BE2C (cell line): ENCODE measurements around the gene CDNF.

ENCODE experiments used
- DNase-seq: peaks from one replicate; pipeline ENCODE4 v3.0.0-alpha.2; 2020
- H3K27me3 ChIP-seq: fragments of 250-450 bp; sonication (Bioruptor Pico); 2 replicates; pipeline ENCODE4 v1.5.1; 2020; ENCODE audit warnings: mild to moderate bottlenecking
- H3K36me3 ChIP-seq: fragments of 250-450 bp; sonication (Bioruptor Pico); 2 replicates; pipeline ENCODE4 v1.5.1; 2020; ENCODE audit warnings: mild to moderate bottlenecking
- H3K4me1 ChIP-seq: fragments of 250-450 bp; sonication (Bioruptor Pico); 2 replicates; pipeline ENCODE4 v1.5.1; 2020
- H3K4me3 ChIP-seq: 2 replicates; pipeline ENCODE4 v1.5.1; 2011; ENCODE audit warnings: low read depth, low read length
- H3K9me3 ChIP-seq: fragments of 250-450 bp; sonication (Bioruptor Pico); 2 replicates; pipeline ENCODE4 v1.5.1; 2020
- CTCF ChIP-seq: IDR thresholded peaks from 2 replicates; pipeline ENCODE4 v1.5.1; 2012; ENCODE audit warnings: mild to moderate bottlenecking, low read depth, low read length

The CDNF gene

GRCh38 chr10:14784459-14785055 is 53.3 kb downstream of the CDNF start:
- DNase-seq, result no peak
- Histone ChIP-seq H3K9me3 (no peaks in the 10 kb centered on the region), H3K27me3 (no peaks in the 10 kb centered on the region), H3K4me1 (no peaks in the 10 kb centered on the region), H3K4me3 (no peak overlapping the region), H3K36me3 (no peaks in the 10 kb centered on the region)
- TF ChIP-seq CTCF, result no peak

- no peaks in the 10 kb centered on the region for H3K36me3 ChIP-seq
- H3K9me3 ChIP-seq, result no peaks in the 10 kb centered on the region
- no peak for DNase-seq
- H3K4me1 ChIP-seq, result no peaks in the 10 kb centered on the region
- no peaks in the 10 kb centered on the region for H3K27me3 ChIP-seq
- TF ChIP-seq CTCF, result no peak
- H3K4me3 ChIP-seq, result no peak overlapping the region
Measured at GRCh38 chr10:14782691-14783363, 55.0 kb downstream of the CDNF start.

GRCh38 chr10:14781763-14782162 is 56.1 kb downstream of the CDNF start:
- no peak for DNase-seq
- no peaks in the 10 kb centered on the region for H3K27me3 ChIP-seq
- TF ChIP-seq CTCF, result no peak
- no peaks in the 10 kb centered on the region for H3K36me3 ChIP-seq
- no peaks in the 10 kb centered on the region for H3K9me3 ChIP-seq
- H3K4me1 ChIP-seq, result no peaks in the 10 kb centered on the region
- H3K4me3 ChIP-seq, result no peak overlapping the region

GRCh38 chr10:14779001-14779651 is 58.7 kb downstream of the CDNF start:
- Histone ChIP-seq H3K4me3 (no peak overlapping the region), H3K4me1 (no peaks in the 10 kb centered on the region), H3K27me3 (no peaks in the 10 kb centered on the region), H3K9me3 (no peaks in the 10 kb centered on the region), H3K36me3 (no peaks in the 10 kb centered on the region)
- DNase-seq, result no peak
- TF ChIP-seq CTCF, result no peak

- Histone ChIP-seq H3K4me3 (no peak overlapping the region), H3K9me3 (no peaks in the 10 kb centered on the region; the same call in 1 of the 2 replicates), H3K4me1 (no peaks in the 10 kb centered on the region; the same call in 1 of the 2 replicates), H3K27me3 (no peaks in the 10 kb centered on the region), H3K36me3 (no peaks in the 10 kb centered on the region)
- no peak for TF ChIP-seq CTCF
- DNase-seq, result no peak
Measured at GRCh38 chr10:14776546-14776945, 61.3 kb downstream of the CDNF start.

- no peaks in the 10 kb centered on the region; the same call in 1 of the 2 replicates for H3K4me1 ChIP-seq
- H3K4me3 ChIP-seq, result no peak overlapping the region
- H3K36me3 ChIP-seq, result no peaks in the 10 kb centered on the region
- no peak for TF ChIP-seq CTCF
- no peaks in the 10 kb centered on the region; the same call in 1 of the 2 replicates for H3K9me3 ChIP-seq
- no peak for DNase-seq
- no peaks in the 10 kb centered on the region for H3K27me3 ChIP-seq
Measured at GRCh38 chr10:14775656-14776055, 62.2 kb downstream of the CDNF start.
